ENCODE measurements around the gene EEF2KMT. TPM values are rescaled to one million over a fixed set of nuclear protein-coding genes. Genes with fewer than 3 reads are reported as not detected.

EEF2KMT gene
- total and polyA plus RNA-seq, 2 donors (not counting 1 experiment from before 2014, with no cell fraction given) = 5.4 to 7.9 TPM

DNA sequence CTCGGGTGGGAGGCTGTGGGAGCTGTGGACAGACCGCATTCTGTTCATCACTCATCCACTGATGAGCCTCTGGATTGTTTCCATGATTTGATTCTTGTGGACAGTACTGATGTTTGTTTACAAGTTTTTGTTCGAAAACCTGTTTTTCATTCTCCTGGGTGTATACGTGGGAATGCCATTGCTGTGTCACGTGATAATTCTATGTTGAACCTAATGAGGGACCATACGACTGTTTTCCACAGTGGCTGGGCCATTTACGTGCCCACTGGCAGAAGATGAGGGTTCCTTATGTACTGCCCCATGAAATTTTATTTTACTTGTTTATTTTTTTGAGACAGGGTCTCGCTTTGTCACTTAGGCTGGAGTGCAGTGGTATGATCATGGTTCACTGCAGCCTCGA is 28.5 kb downstream of the EEF2KMT start:
- DNase-seq (ENCODE audit: low read depth in 2 of 2) = no peak
- H2AFZ ChIP-seq (ENCODE audit: low read length) = no peak overlapping the region
- no peaks in the 10 kb centered on the region for H4K20me1 ChIP-seq (ENCODE audit: control insufficient read depth, extremely low read depth, insufficient read depth, low read length)
- no peaks in the 10 kb centered on the region for H3K36me3 ChIP-seq (ENCODE audit: control insufficient read depth, insufficient read depth, low read length)
- no peak overlapping the region for H3K27ac ChIP-seq (ENCODE audit: insufficient read depth, low read length)
- peaks cover 12% of the 10 kb centered on the region for H3K27me3 ChIP-seq (ENCODE audit: control insufficient read depth, insufficient read depth, low read length)
- peaks cover 3% of the 10 kb centered on the region for H3K4me1 ChIP-seq (ENCODE audit: control insufficient read depth, extremely low read depth, insufficient read depth, low read length)
- H3K4me3 ChIP-seq (replicated peaks in 1 of 4; ENCODE audit: control extremely low read depth in 1 of 4, insufficient read depth in 1 of 4, low read depth in 3 of 4, low read length in 4 of 4) = no peak overlapping the region
- H3K79me2 ChIP-seq (ENCODE audit: control insufficient read depth, insufficient read depth, low read length) = peaks cover 11% of the 10 kb centered on the region
- H3K9ac ChIP-seq (ENCODE audit: insufficient read depth, low read length) = no peak overlapping the region
- no peaks in the 10 kb centered on the region for H3K9me3 ChIP-seq (ENCODE audit: control insufficient read depth, insufficient read depth, low read depth, low read length)
- H3K4me2 ChIP-seq (ENCODE audit: extremely low read depth, insufficient read depth, low read length) = no peak overlapping the region
- TF ChIP-seq, protein P1, sequence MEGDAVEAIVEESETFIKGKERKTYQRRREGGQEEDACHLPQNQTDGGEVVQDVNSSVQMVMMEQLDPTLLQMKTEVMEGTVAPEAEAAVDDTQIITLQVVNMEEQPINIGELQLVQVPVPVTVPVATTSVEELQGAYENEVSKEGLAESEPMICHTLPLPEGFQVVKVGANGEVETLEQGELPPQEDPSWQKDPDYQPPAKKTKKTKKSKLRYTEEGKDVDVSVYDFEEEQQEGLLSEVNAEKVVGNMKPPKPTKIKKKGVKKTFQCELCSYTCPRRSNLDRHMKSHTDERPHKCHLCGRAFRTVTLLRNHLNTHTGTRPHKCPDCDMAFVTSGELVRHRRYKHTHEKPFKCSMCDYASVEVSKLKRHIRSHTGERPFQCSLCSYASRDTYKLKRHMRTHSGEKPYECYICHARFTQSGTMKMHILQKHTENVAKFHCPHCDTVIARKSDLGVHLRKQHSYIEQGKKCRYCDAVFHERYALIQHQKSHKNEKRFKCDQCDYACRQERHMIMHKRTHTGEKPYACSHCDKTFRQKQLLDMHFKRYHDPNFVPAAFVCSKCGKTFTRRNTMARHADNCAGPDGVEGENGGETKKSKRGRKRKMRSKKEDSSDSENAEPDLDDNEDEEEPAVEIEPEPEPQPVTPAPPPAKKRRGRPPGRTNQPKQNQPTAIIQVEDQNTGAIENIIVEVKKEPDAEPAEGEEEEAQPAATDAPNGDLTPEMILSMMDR (conservative IDR thresholded peaks at IDR 0.05 in 1 of 2, IDR thresholded peaks at IDR 0.05 in 1 of 2; ENCODE audit: low read depth in 1 of 2, low read length in 2 of 2) = no peak
- TF ChIP-seq EZH2 (IDR thresholded peaks at IDR 0.05; ENCODE audit: low read length, missing control alignments) = no peak

DNA sequence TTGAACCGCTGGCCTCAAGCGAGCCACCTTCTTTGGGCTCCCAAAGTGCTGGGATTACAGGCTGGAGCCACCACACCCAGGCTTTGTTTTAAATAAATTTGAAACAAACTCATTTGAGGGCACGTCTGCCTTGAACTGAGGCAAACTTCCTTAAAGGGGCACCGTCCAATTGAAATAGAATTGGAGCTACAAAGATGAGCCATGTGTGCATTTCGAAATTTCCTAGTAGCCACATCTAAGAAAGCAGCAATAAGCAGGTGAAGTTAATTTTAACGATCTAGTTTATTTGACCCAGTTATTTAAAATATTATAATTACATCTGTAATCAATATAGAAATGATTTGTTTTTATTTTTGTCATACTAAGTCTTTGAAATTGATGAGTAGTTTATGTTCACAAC is 31.1 kb downstream of the EEF2KMT start:
- no peak for DNase-seq (ENCODE audit: low read depth in 2 of 2)
- Histone ChIP-seq H3K4me2 (ENCODE audit: extremely low read depth, insufficient read depth, low read length) (no peak overlapping the region), H3K9ac (ENCODE audit: insufficient read depth, low read length) (no peak overlapping the region), H3K9me3 (ENCODE audit: control insufficient read depth, insufficient read depth, low read depth, low read length) (no peaks in the 10 kb centered on the region), H3K4me3 (replicated peaks in 1 of 4; ENCODE audit: control extremely low read depth in 1 of 4, insufficient read depth in 1 of 4, low read depth in 3 of 4, low read length in 4 of 4) (no peak overlapping the region), H3K27ac (ENCODE audit: insufficient read depth, low read length) (no peak overlapping the region), H2AFZ (ENCODE audit: low read length) (no peak overlapping the region), H3K36me3 (ENCODE audit: control insufficient read depth, insufficient read depth, low read length) (no peaks in the 10 kb centered on the region), H3K4me1 (ENCODE audit: control insufficient read depth, extremely low read depth, insufficient read depth, low read length) (no peaks in the 10 kb centered on the region), H3K79me2 (ENCODE audit: control insufficient read depth, insufficient read depth, low read length) (no peaks in the 10 kb centered on the region), H4K20me1 (ENCODE audit: control insufficient read depth, extremely low read depth, insufficient read depth, low read length) (no peaks in the 10 kb centered on the region), H3K27me3 (ENCODE audit: control insufficient read depth, insufficient read depth, low read length) (peaks cover 12% of the 10 kb centered on the region)
- TF ChIP-seq, protein P1 (conservative IDR thresholded peaks at IDR 0.05 in 1 of 2, IDR thresholded peaks at IDR 0.05 in 1 of 2; ENCODE audit: low read depth in 1 of 2, low read length in 2 of 2) = no peak
- no peak for TF ChIP-seq EZH2 (IDR thresholded peaks at IDR 0.05; ENCODE audit: low read length, missing control alignments)

DNA sequence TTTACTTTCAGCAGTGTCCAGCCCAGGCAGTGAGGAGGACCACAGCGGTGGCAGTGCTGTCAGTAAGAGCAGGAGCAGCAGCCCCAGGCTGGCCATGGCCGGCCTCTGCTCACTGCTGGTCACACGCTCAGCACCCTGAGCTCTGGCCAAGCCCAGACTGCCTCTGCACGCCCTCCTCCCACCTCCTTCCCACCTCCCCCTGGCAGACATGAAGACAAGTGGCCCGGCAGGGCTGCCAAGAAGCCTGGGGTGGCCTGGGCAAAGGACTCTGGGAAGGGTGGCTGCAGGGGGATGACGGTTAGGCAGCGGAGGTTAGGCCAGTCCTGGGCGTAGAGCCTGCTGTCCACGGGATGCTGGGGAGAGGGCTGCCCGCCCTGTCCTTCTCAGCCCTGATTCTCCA is 31.8 kb downstream of the EEF2KMT start, which contains the start of gene C16orf89:
Gene C16orf89, minus strand, starts transcription at position 144 of the 400 bp plus-strand sequence. Its CDS starts 48 bp downstream, at position 96.
- no peak within 1 kb of the TSS for H3K4me2 ChIP-seq (ENCODE audit: extremely low read depth, insufficient read depth, low read length)
- H3K79me2 ChIP-seq (ENCODE audit: control insufficient read depth, insufficient read depth, low read length) = no peaks in the 10 kb centered on the region
- no peaks in the 10 kb centered on the region for H3K9me3 ChIP-seq (ENCODE audit: control insufficient read depth, insufficient read depth, low read depth, low read length)
- no peaks in the 10 kb centered on the region for H4K20me1 ChIP-seq (ENCODE audit: control insufficient read depth, extremely low read depth, insufficient read depth, low read length)
- peak; percentile 49 for TF ChIP-seq EZH2 (IDR thresholded peaks at IDR 0.05; ENCODE audit: low read length, missing control alignments)
- TF ChIP-seq, protein P1 (conservative IDR thresholded peaks at IDR 0.05 in 1 of 2, IDR thresholded peaks at IDR 0.05 in 1 of 2; ENCODE audit: low read depth in 1 of 2, low read length in 2 of 2) = no peak
- H3K4me3 ChIP-seq (replicated peaks in 1 of 4; ENCODE audit: control extremely low read depth in 1 of 4, insufficient read depth in 1 of 4, low read depth in 3 of 4, low read length in 4 of 4) = no peak within 1 kb of the TSS
- H3K4me1 ChIP-seq (ENCODE audit: control insufficient read depth, extremely low read depth, insufficient read depth, low read length) = no peaks in the 10 kb centered on the region
- peaks cover 12% of the 10 kb centered on the region for H3K27me3 ChIP-seq (ENCODE audit: control insufficient read depth, insufficient read depth, low read length)
- no peak within 1 kb of the TSS for H3K9ac ChIP-seq (ENCODE audit: insufficient read depth, low read length)
- no peaks in the 10 kb centered on the region for H3K36me3 ChIP-seq (ENCODE audit: control insufficient read depth, insufficient read depth, low read length)
- DNase-seq (ENCODE audit: low read depth in 2 of 2) = no peak
- peak within 1 kb of the TSS; percentile 12 for H2AFZ ChIP-seq (ENCODE audit: low read length)
- no peak within 1 kb of the TSS for H3K27ac ChIP-seq (ENCODE audit: insufficient read depth, low read length)

All from fibroblast of lung (primary cell).